IPS-NIHi11 (cell line): ENCODE measurements around the gene ARHGAP15.

Source experiments
- DNase-seq: peaks from one replicate; pipeline ENCODE4 v3.0.0; 2012; ENCODE audit warnings: mixed read lengths, low spot score

ARHGAP15 gene

GRCh38 chr2:143144813-143145455 lies 15.7 kb downstream of the ARHGAP15 start:
- DNase-seq = no peak

- DNase-seq = no peak
These were observed 17.1 kb downstream of the ARHGAP15 start for GRCh38 chr2:143146366-143146765.

- no peak for DNase-seq
These were observed 17.8 kb downstream of the ARHGAP15 start for GRCh38 chr2:143146815-143147530.

DNA sequence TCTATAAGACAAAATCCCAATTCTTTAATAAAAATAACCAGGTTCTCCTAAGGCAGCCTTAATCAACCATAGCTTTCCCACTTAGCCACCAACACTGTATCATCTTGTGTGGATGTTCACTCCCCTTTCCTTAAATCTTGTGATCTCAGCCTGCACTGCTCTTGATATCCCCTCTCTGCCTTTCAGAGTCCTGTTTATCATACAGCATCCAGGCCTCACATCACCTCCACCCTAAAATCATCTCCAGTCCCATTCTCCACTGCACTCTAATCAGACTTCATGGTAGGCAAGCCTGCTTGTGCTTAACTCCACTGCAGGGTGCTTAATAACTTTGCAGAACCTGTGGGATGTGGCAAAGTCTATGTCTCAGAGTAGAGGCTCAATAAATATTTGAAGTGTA lies 18.8 kb downstream of the ARHGAP15 start:
- DNase-seq = no peak

DNA sequence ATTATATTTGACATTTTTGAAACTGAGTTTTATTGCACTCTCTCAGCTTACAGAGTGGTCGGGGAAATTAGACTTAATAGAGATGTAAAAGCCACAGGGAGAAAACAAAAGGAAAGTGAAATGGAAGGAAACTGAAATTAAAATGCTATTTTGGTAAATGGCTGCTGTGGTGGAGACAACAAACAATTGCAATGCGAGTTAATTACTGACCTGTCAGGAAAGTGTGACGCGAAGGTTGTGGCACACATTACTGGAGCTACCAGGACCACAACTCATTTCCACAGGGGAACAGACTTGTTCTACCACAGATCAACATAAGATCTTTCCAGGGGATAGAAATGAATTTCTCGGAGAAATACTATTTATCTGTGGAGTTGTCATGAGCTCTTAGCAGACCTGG lies 19.5 kb downstream of the ARHGAP15 start:
- DNase-seq = no peak

GRCh38 chr2:143150287-143150686 lies 21.1 kb downstream of the ARHGAP15 start:
- DNase-seq = no peak

DNA sequence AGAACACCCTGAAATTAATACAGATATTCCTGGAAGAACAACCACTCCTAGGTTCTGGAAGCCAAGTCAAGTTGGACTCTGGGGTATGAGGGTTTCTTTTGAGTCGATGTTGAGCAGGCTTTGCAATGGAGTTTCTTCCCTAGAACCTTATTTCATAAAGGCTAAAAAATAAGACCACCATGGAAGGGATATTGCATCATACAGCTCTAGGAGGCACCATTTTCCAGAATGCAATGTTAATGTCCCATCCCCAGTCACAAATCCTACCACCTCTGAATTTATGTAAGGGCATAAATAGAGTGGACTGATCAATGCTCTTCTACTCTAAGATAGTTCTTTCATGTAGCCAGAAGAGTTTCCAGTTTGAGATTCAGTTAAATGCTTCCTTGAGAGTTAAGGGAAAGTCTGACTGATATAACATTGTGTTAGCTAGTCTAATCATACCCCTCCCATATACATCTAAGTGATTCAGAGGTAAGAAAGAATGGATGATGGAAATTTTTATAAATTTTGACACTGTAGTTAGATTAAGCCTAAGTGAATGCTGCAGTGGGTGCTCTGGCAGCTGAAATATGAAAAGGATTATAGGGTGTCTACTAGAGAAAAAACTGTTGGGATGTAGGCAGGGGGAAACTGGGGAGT lies 22.0 kb downstream of the ARHGAP15 start:
- no peak for DNase-seq

GRCh38 chr2:143152219-143152618 lies 23.0 kb downstream of the ARHGAP15 start:
- no peak for DNase-seq

- DNase-seq = no peak
These were observed 23.4 kb downstream of the ARHGAP15 start for GRCh38 chr2:143152637-143153036.

DNA sequence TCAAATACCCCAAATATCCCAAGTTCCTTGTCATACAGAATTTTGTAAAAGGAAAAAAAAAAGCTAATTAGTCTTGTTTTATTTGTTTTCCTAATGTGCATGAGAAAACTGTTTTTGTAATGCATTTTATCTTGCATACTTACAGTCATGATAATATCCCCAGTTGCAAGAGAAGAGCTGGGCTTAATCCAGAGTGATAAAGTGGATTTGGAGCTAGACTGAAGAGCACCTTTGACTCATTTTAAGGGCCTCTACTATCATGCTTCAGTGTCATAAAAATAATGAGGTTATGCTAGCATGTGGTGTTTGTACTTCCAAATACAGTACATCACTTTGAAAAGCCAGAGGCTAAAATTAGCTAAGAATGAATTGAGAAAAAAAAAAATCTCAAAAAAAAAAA lies 26.4 kb downstream of the ARHGAP15 start:
- DNase-seq = no peak

DNA sequence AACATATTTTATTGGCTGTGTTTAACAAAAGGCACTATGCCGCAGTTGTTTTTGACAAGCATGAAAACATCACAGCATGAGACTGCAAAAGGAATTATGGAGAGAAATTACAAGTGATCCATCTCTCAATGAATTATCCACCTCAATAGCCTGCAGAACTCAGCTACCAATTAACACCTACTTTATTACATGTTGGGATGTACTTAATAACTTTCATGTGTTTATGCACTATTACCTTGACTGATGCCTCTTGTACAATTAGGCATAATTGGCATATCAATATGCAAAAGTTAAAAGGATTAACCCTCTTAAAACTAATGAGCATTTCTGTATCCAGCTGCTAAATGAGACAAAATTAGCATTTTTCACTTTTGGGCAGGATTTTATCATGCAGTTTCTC lies 27.8 kb downstream of the ARHGAP15 start:
- DNase-seq = no peak

- no peak for DNase-seq
These were observed 28.2 kb downstream of the ARHGAP15 start for GRCh38 chr2:143157418-143157817.

- DNase-seq = no peak
These were observed 28.9 kb downstream of the ARHGAP15 start for GRCh38 chr2:143158098-143158497.

DNA sequence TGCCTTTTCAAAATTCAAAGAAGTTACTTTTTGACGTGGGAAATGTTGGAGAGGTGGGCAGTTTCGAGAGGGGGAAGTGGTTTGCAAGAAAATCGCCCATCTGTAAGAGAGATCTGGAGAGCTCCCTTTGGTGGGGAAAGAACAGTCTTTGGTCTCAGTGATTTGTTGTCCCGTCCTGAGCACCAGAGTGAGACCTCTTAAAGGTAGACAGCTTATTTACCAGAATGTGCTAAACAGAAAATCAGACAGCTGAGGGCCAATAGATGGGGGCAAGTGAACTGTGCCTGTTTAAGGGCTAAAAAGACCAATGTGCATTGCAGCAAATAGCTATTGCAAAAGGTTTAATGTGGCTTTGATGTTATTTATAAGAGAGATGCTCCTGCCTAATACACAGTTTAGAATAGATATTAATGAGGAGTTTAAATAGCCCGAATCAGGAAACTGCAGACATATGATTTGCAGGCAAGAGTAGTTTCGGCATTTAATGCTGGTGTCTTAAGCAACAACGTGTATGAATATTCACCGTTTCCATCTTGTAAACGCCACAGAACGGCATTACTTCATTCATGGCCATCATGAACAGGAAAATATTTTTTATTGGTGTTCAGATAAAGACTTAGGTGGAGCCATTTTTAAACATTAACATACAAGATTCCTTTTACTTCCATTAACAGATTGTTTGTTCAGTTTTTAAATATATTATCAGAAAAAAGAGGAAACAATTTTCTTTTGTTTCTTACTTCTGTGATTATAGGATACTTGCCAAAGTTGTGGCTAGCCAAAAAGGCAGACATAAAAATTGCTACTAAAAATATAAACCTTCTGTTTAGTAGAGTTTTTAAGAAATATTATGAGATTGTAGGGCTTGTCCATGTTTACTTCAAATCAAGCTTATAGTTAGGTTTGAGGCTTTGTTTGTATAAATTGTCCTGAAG lies 29.6 kb downstream of the ARHGAP15 start:
- no peak for DNase-seq

DNA sequence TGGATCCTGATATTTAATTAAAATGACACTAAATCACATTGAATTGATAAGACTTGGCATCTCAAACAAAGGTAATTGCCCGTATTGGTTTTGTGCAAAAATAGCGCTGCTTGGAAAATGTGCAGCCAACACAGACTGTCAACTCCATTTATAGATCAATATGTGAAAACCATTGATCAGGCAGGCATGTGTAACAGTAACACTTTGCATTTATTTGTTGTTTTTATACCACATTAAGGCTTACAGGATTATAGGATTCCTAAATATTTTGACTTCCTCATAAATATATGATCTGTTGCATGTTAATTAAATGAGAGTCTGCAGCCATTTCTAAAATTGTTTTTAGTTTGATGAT lies 30.2 kb downstream of the ARHGAP15 start:
- DNase-seq = no peak

GRCh38 chr2:143160732-143161707 lies 31.8 kb downstream of the ARHGAP15 start:
- DNase-seq = no peak

DNA sequence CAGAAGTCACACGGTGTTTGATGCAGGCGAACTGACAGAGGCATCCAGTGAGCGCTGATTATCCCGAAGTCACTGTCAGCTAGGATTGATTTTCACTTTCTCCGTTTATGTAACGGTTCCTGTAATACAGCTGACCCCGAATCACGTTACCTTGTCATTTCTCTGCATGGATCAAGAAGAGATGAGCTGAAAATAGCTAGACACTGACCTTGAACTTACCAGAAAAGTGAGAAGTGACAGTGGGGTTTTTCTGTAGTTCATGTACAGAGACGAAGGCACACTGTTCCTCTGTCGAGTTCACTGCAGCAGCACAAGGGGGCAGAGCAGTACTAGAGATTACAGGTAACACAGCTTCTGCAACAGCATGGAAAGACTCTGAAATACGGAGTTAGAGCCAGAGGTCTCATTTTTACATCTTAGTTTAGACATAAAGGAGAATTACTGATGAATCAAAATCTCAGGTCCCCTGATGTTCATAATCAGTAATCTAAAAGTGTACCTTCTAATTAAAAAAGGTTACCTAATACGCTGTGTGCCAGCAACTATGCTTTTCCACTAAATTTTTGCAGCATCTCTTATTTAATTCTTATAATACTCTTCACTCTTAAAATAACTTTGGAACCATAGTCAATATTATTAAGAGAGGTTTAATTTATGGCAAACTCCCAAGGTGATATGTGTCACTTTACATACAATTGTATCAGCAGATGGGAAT lies 33.1 kb downstream of the ARHGAP15 start:
- peak; percentile 39 for DNase-seq

DNA sequence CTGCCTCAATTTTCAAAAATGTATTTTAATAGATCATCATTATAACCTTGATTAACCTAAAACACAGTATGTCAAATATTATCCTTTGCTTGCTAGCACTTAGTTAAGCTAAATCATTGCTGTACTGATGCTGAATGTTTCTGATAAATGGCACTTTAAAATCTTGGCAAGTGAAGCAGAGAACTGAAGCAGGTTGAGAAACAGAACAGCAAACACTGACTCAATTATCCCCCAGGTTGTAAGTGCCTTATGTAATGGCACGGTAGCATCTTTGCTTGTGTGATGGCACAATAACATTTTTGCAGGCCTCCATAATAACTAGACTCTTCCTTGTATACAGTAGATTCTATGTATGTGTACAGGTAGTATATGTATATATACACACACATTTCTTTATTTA lies 33.8 kb downstream of the ARHGAP15 start:
- DNase-seq = no peak

DNA sequence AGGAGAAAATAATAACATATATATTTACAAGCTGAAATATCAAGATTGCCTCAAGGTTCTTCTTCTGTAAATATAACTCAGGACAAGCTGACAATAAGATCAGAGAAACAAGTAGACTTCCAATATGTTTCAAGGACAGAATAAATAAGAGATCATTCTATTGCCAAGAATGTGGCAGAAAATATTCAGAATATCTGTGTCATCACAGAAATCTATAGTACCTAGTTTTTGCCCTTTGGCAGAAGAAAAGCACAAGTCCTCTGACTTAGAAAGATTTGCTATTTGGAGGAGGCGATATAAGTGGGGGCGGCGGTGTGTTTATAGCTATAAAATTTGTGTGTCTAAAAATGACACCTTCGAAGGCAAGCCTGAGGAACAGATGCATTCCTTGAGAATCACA lies 34.3 kb downstream of the ARHGAP15 start:
- DNase-seq = no peak

DNA sequence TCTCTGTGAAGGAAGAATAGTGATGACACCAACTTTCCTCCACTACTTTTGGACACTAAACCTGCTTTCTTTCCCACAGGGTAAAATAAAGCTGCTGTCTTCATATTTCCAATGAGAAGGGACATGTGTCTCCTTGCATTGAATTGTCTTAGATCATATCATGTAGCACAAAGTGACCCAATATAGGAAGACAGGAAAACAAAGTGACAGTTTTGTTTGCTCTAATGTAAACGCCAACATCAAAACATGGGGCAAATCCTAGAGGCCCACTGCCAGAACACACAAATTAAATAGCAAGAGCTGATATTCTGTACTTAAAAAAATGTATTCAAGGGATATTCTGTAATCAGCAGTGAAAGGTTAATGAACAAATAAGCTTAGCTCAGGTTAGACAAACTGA lies 36.1 kb downstream of the ARHGAP15 start:
- DNase-seq = no peak

DNA sequence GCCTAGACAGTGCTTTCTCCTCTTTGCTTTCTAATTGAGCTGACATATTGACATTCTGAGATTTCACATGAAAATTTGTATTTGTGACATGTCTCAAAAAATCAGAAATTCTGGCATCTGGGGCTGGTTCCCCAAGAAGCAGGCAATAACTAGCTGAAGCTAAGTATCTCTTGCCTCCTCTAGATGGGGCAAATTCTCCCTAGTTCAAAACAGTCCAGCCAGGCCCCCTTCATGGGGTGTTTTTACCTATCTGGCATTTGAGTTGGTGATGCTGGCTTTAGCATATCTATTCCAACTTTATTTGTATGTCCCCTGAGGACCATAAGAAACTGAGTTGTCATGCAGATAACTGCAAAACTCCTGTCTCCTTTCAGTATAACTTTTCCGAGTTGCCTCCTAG lies 39.9 kb downstream of the ARHGAP15 start:
- DNase-seq = no peak
